HepG2 (cell line): ENCODE data around the gene SLIRP. TPM values are rescaled to one million over a fixed set of nuclear protein-coding genes. Genes with fewer than 3 reads are reported as not detected.

Source experiments
- ARID2 ChIP-seq: sonication (generic); formaldehyde crosslinking; IDR thresholded peaks from 2 replicates; pipeline ENCODE4 v1.8.1; 2022; ENCODE audit warnings: mild to moderate bottlenecking, missing genetic modification reagents, borderline replicate concordance
- FOSL1 ChIP-seq: sonication (generic); formaldehyde crosslinking; IDR thresholded peaks from 2 replicates; pipeline ENCODE4 v1.9.0; 2021; ENCODE audit warnings: missing genetic modification reagents, borderline replicate concordance
- HOXD1 ChIP-seq: sonication (generic); formaldehyde crosslinking; IDR thresholded peaks from 2 replicates; pipeline ENCODE4 v1.5.0; 2020; ENCODE audit warnings: missing genetic modification reagents
- KDM4B ChIP-seq: sonication (generic); formaldehyde crosslinking; IDR thresholded peaks from 2 replicates; pipeline ENCODE4 v1.4.0; 2020; ENCODE audit warnings: missing genetic modification reagents
- MYNN ChIP-seq: sonication (generic); formaldehyde crosslinking; IDR thresholded peaks from 2 replicates; pipeline ENCODE4 v1.4.0; 2020; ENCODE audit warnings: mild to moderate bottlenecking, low read depth, missing genetic modification reagents
- RELA ChIP-seq: sonication (generic); formaldehyde crosslinking; IDR thresholded peaks from 2 replicates; pipeline ENCODE4 v1.4.0; 2020; ENCODE audit warnings: missing genetic modification reagents
- U2AF1 ChIP-seq: fragments of 200-400 bp; formaldehyde crosslinking; optimal IDR thresholded peaks from 2 replicates; pipeline ENCODE3; 2017; ENCODE audit warnings: mild to moderate bottlenecking, low read depth, low read length
- ZFY ChIP-seq: sonication (generic); formaldehyde crosslinking; IDR thresholded peaks from 2 replicates; pipeline ENCODE4 v1.4.0; 2020; ENCODE audit warnings: missing genetic modification reagents
- ZHX2 ChIP-seq, 2 experiments: sonication (generic) in 1 of 2; formaldehyde crosslinking in 1 of 2; IDR thresholded peaks; 2 replicates each; pipeline versions ENCODE4 v1.6.1 to v1.9.0; 2014 to 2022; ENCODE audit warnings: antibody characterized with exemption in 1 of 2, borderline replicate concordance in 1 of 2, inconsistent platforms in 1 of 2, low read depth in 1 of 2, missing genetic modification reagents in 1 of 2
- ZNF251 ChIP-seq: sonication (generic); formaldehyde crosslinking; IDR thresholded peaks from 2 replicates; pipeline ENCODE4 v1.9.0; 2021; ENCODE audit warnings: mild to moderate bottlenecking, missing genetic modification reagents
- ZNF605 ChIP-seq: sonication (generic); formaldehyde crosslinking; IDR thresholded peaks from 2 replicates; pipeline ENCODE4 v1.8.0; 2022; ENCODE audit warnings: mild to moderate bottlenecking, missing genetic modification reagents
- ZNF720 ChIP-seq: sonication (generic); formaldehyde crosslinking; IDR thresholded peaks from 2 replicates; pipeline ENCODE4 v1.4.0; 2020; ENCODE audit warnings: missing genetic modification reagents
- ZNF746 ChIP-seq: sonication (generic); formaldehyde crosslinking; IDR thresholded peaks from 2 replicates; pipeline ENCODE4 v1.8.0; 2022; ENCODE audit warnings: mild to moderate bottlenecking, missing genetic modification reagents
- ZNF782 ChIP-seq: sonication (generic); formaldehyde crosslinking; IDR thresholded peaks from 2 replicates; pipeline ENCODE4 v1.4.0; 2020; ENCODE audit warnings: missing genetic modification reagents, mild to moderate bottlenecking, borderline replicate concordance
- ZUFSP ChIP-seq: sonication (generic); formaldehyde crosslinking; IDR thresholded peaks from 2 replicates; pipeline ENCODE4 v1.9.0; 2021; ENCODE audit warnings: missing genetic modification reagents, mild to moderate bottlenecking, borderline replicate concordance
- polyA plus RNA-seq, 8 experiments: library from polyadenylated mRNA; depleted of rRNA in 3 of 8; stranded (reverse) in 7 of 8; unstranded in 1 of 8; fragments of >200 nt; fragmentation: Illumina TruSeq in 4 of 8; extraction: Trizol in 4 of 8; gene quantifications; 2 replicates each; pipeline versions ENCODE4 v1.2.1 to v1.2.3, GENCODE V29; 2011 to 2016; ENCODE audit warnings: low read depth in 4 of 8, missing spikeins in 1 of 8, mixed read lengths in 1 of 8; ENCODE audit not compliant: insufficient read depth in 1 of 8
- total RNA-seq, 5 experiments: library from RNA; depleted of rRNA; stranded (reverse); fragments of >200 nt; fragmentation: Illumina TruSeq; extraction: Trizol; gene quantifications; 2 replicates each; pipeline ENCODE4 v1.2.3, GENCODE V29; 2016; ENCODE audit warnings: low read depth in 1 of 5
- TF ChIP-seq, protein P1 (sequence below): sonication (generic); formaldehyde crosslinking; IDR thresholded peaks from 2 replicates; pipeline ENCODE4 v1.9.0; 2021; ENCODE audit warnings: missing genetic modification reagents, borderline replicate concordance
- TF ChIP-seq, protein P2 (sequence below): sonication (generic); formaldehyde crosslinking; IDR thresholded peaks from 2 replicates; pipeline ENCODE4 v1.4.0; 2020; ENCODE audit warnings: missing genetic modification reagents, low read depth, mild to moderate bottlenecking, borderline replicate concordance

The SLIRP gene
- total and polyA plus RNA-seq, 2 of the 13 experiments (the other 11 are each of a cell fraction or from before 2014, with no cell fraction given) = 281 to 548 TPM

DNA sequence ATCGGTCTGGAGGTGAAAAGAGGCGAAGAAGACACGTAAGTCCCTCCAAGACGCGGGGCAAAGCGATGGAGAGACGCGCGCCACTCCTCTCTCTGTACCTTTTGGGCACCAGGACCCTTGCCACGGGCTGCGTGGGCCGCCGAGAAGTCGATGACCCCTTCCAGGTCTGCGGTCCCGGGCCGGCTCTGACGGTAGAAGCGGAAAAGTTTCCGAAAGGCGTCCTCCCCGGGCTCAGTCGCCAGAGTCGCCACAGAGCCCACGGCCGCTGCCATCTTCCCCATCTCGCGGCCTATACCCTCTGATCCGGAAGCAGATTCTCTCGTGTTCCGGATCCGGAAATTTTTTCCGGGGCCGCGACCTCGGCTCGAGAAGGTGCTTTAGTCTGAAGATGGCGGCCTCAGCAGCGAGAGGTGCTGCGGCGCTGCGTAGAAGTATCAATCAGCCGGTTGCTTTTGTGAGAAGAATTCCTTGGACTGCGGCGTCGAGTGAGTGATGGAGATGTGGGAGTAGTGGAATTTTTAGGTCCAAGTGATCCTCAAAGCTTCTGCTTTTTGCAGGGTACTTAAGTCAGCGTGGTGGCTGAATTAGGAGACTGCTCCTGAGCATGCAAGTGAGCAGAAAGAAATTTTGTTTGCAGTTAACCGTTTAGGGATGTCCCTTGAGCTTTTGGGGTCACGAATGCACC, at the start of gene SLIRP, which contains the start of gene ALKBH1 (continued):
- TF ChIP-seq, protein P1, sequence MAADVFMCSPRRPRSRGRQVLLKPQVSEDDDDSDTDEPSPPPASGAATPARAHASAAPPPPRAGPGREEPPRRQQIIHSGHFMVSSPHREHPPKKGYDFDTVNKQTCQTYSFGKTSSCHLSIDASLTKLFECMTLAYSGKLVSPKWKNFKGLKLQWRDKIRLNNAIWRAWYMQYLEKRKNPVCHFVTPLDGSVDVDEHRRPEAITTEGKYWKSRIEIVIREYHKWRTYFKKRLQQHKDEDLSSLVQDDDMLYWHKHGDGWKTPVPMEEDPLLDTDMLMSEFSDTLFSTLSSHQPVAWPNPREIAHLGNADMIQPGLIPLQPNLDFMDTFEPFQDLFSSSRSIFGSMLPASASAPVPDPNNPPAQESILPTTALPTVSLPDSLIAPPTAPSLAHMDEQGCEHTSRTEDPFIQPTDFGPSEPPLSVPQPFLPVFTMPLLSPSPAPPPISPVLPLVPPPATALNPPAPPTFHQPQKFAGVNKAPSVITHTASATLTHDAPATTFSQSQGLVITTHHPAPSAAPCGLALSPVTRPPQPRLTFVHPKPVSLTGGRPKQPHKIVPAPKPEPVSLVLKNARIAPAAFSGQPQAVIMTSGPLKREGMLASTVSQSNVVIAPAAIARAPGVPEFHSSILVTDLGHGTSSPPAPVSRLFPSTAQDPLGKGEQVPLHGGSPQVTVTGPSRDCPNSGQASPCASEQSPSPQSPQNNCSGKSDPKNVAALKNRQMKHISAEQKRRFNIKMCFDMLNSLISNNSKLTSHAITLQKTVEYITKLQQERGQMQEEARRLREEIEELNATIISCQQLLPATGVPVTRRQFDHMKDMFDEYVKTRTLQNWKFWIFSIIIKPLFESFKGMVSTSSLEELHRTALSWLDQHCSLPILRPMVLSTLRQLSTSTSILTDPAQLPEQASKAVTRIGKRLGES (CRISPR knock-in tag) = no peak
- peak; percentile 3; the same call in 1 of the 2 replicates for TF ChIP-seq ZNF605 (CRISPR knock-in tag)
- TF ChIP-seq ZNF251 (CRISPR knock-in tag) = no peak
- no peak for TF ChIP-seq ZNF720 (CRISPR knock-in tag)
- TF ChIP-seq ZNF746 (CRISPR knock-in tag) = peak; percentile 64; the same call in 1 of the 2 replicates
- TF ChIP-seq HOXD1 (CRISPR knock-in tag) = peak; percentile 35; the same call in 1 of the 2 replicates
- TF ChIP-seq, protein P2, sequence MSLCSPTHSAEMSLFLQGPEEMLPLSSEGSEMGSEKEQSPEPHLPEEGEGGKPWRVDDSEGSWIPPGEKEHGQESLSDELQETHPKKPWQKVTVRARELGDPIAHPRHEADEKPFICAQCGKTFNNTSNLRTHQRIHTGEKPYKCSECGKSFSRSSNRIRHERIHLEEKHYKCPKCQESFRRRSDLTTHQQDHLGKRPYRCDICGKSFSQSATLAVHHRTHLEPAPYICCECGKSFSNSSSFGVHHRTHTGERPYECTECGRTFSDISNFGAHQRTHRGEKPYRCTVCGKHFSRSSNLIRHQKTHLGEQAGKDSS (CRISPR knock-in tag) = peak; percentile 55; the same call in 1 of the 2 replicates
- peak; percentile 48; the same call in 1 of the 2 replicates for TF ChIP-seq KDM4B (CRISPR knock-in tag)
- TF ChIP-seq ZFY (CRISPR knock-in tag) = peak; percentile 92
- 0 out of 2 replicates have a peak, but pooled peaks have one; percentile 76 for TF ChIP-seq ZHX2 (IDR thresholded peaks at IDR 0.05; ENCODE audit: low read depth)
- TF ChIP-seq ZHX2 (CRISPR knock-in tag; IDR thresholded peaks at IDR 0.05; ENCODE audit: borderline replicate concordance) = 0 out of 2 replicates have a peak, but pooled peaks have one; percentile 32
- no peak for TF ChIP-seq FOSL1 (CRISPR knock-in tag)
- TF ChIP-seq U2AF1 = peak; percentile 69
- no peak for TF ChIP-seq MYNN
- peak; percentile 52; the same call in 1 of the 2 replicates for TF ChIP-seq ARID2 (CRISPR knock-in tag)
- TF ChIP-seq RELA (CRISPR knock-in tag) = no peak
- TF ChIP-seq ZUFSP = no peak
- no peak for TF ChIP-seq ZNF782
